ENCODE results near the gene FAM234B. TPM values are rescaled to one million over a fixed set of nuclear protein-coding genes. Genes with fewer than 3 reads are reported as not detected.
A peak's percentile ranks its signal among the peaks of the same experiment; 100 is the strongest.

Gene FAM234B
- total and polyA plus RNA-seq, 2 of the 8 experiments (the other 6 are each of a cell fraction or from before 2014, with no cell fraction given), result 12.5 to 29.1 TPM

DNA sequence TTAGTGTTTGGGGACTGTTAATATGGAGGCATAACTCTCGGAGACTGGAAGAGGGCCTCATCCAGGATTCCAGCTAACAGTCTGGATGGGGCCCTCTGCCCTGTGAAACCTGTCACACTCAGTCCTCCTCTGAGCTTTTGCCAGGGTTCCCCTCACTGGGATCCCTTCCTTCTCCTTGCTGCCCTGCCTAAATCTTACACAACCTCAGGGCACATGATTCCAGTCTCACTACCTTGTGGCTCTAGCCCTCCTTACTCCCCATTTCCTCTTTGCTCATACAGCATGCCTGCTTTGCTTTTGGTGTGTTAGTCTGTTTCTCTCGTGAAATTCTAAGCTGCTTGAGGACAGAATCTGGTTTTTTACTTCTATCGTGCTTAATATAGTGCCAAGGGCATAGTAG is 60.2 kb downstream of the FAM234B start:
- Histone ChIP-seq H3K79me2 (ENCODE audit: control insufficient read depth in 1 of 2, insufficient read depth in 2 of 2, low read length in 2 of 2) (no peaks in the 10 kb centered on the region), H3K9ac (replicated peaks in 1 of 4; ENCODE audit: extremely low read depth in 1 of 4, low read depth in 3 of 4, low read length in 3 of 4) (no peak overlapping the region), H2BK120ac (replicated peaks; ENCODE audit: low read depth, low read length) (no peak overlapping the region), H2BK5ac (ENCODE audit: low read depth, low read length) (no peak overlapping the region), H3K4me3 (ENCODE audit: extremely low read depth in 1 of 4, insufficient read depth in 2 of 4, low read depth in 3 of 4, low read length in 4 of 4) (no peak overlapping the region), H3K79me1 (ENCODE audit: low read depth, low read length) (no peaks in the 10 kb centered on the region), H3K4me1 (replicated peaks in 1 of 4; ENCODE audit: control insufficient read depth in 3 of 4, insufficient read depth in 4 of 4, low read length in 3 of 4) (peaks cover 5 to 18% (median 9%) of the 10 kb centered on the region in 4 experiments; a peak in 6 of 7 replicates), H2AFZ (ENCODE audit: low read length) (no peak overlapping the region), H3K14ac (ENCODE audit: insufficient read length) (no peak overlapping the region), H4K5ac (ENCODE audit: insufficient read length, low read depth, low read length) (no peak overlapping the region), H3K27me3 (replicated peaks in 1 of 4; ENCODE audit: control insufficient read depth in 3 of 4, extremely low read depth in 1 of 4, insufficient read depth in 3 of 4, low read length in 3 of 4) (no peaks in the 10 kb centered on the region), H4K91ac (replicated peaks; ENCODE audit: insufficient read length, low read length) (peak overlapping the region; percentile 48), H2BK12ac (ENCODE audit: low read depth, low read length) (no peak overlapping the region), H3K56ac (replicated peaks; ENCODE audit: insufficient read length, low read depth, low read length) (no peak overlapping the region), H3K9me3 (ENCODE audit: insufficient read depth in 2 of 2, low read depth in 1 of 2, low read length in 1 of 2) (0 out of 4 replicates have a peak, but pooled peaks cover 0 to 5% of the 10 kb centered on the region in 2 experiments), H4K8ac (ENCODE audit: extremely low read depth, insufficient read depth, low read length) (no peak overlapping the region), H2BK20ac (ENCODE audit: low read length) (no peak overlapping the region), H4K20me1 (replicated peaks in 1 of 2; ENCODE audit: control insufficient read depth in 1 of 2, insufficient read depth in 2 of 2, low read length in 2 of 2) (no peaks in the 10 kb centered on the region), H3K18ac (ENCODE audit: extremely low read depth, low read length) (no peak overlapping the region), H2AK5ac (ENCODE audit: low read depth, low read length) (no peak overlapping the region), H2BK15ac (ENCODE audit: low read length) (no peak overlapping the region), H3K4ac (replicated peaks; ENCODE audit: insufficient read length, low read depth, low read length) (peak overlapping the region; percentile 70), H3K27ac (ENCODE audit: low read depth, low read length) (no peak overlapping the region), H3K4me2 (ENCODE audit: insufficient read depth in 1 of 2, low read depth in 2 of 2, low read length in 2 of 2) (no peak overlapping the region), H3K23ac (ENCODE audit: insufficient read length) (no peak overlapping the region), H3K36me3 (ENCODE audit: control insufficient read depth in 2 of 4, insufficient read depth in 4 of 4, low read length in 3 of 4) (no peaks in the 10 kb centered on the region), H3K23me2 (ENCODE audit: low read depth, low read length) (peaks cover 9% of the 10 kb centered on the region; the same call in 1 of the 2 replicates)
- TF ChIP-seq CBX5 (IDR thresholded peaks at IDR 0.05; ENCODE audit: low read depth, low read length) (no peak), ATF2 (IDR thresholded peaks at IDR 0.05; ENCODE audit: low read length) (no peak), FOSL1 (IDR thresholded peaks at IDR 0.05; ENCODE audit: insufficient read depth, low read depth, low read length) (no peak), BCL11A (IDR thresholded peaks at IDR 0.05; ENCODE audit: low read depth in 2 of 2, low read length in 2 of 2) (no peak), KDM4A (IDR thresholded peaks at IDR 0.05; ENCODE audit: low read depth, low read length, severe bottlenecking) (no peak), ZNF274 (IDR thresholded peaks at IDR 0.05; ENCODE audit: borderline replicate concordance, extremely low read depth, low read length) (no peak), CTBP2 (IDR thresholded peaks at IDR 0.05; ENCODE audit: borderline replicate concordance, insufficient read depth, insufficient read length, low read length) (no peak), JUND (IDR thresholded peaks at IDR 0.05; ENCODE audit: low read length) (no peak), KDM5A (IDR thresholded peaks at IDR 0.05; ENCODE audit: low read length) (no peak)
- no peak for FAIRE-seq
- ChIA-PET CTCF (ENCODE audit: partially characterized antibody) (interaction anchor here (0.6 to 2.0 kb wide), 7 partner anchors 10 to 164 kb away, joined by 3 to 7 read pairs (median 3); no protein-coding TSS in a partner anchor), POLR2A (ENCODE audit: partially characterized antibody) (interaction anchor here (0.6 to 0.8 kb wide), 2 partner anchors 9 to 59 kb away, joined by 3 to 4 read pairs; no protein-coding TSS in a partner anchor)
- DNase-seq (ENCODE audit: low read depth in 1 of 2, low spot score in 2 of 2), result no peak
- WGBS, 2 experiments (ENCODE audit: extremely low coverage in 1 of 2, insufficient coverage in 1 of 2, insufficient read length in 1 of 2, insufficient replicate concordance in 2 of 2, low coverage in 1 of 2, low lambda C conversion rate in 2 of 2, missing lambda C conversion rate in 1 of 2), result 94% methylated on average over 3 of the region's 3 CpGs; no CpG with 5 or more reads in 1 of the 2 experiments
